Tongue (tissue), 2 donors: ENCODE results near the gene ADM2. TPM values are rescaled to one million over a fixed set of nuclear protein-coding genes. Genes with fewer than 3 reads are reported as not detected.

Source experiments
- DNase-seq: peaks from one replicate; pipeline ENCODE4 v3.0.0-alpha.2; 2015
- total RNA-seq: library from RNA; depleted of rRNA; stranded (reverse); fragments of >200 nt; gene quantifications from one replicate; pipeline ENCODE4 v1.2.3, GENCODE V29; 2014

Gene ADM2
- total RNA-seq, 1 donor from 2014 or later = 0.92 TPM

- no peak for DNase-seq
Observed at GRCh38 chr22:50485221-50486131, 4.1 kb downstream of the ADM2 start.

GRCh38 chr22:50486561-50487289 is 5.4 kb downstream of the ADM2 start, which contains the start of gene MIOX:
Gene MIOX, plus strand, starts transcription at chr22:50486859. Its CDS starts 39 bp downstream, at chr22:50486898.
- DNase-seq = no peak

GRCh38 chr22:50487290-50488005 is 6.1 kb downstream of the ADM2 start:
- no peak for DNase-seq

GRCh38 chr22:50488006-50488677 is 6.8 kb downstream of the ADM2 start:
- DNase-seq = no peak

- DNase-seq = no peak
Observed at GRCh38 chr22:50488886-50489285, 7.5 kb downstream of the ADM2 start.

GRCh38 chr22:50489363-50490243 is 8.3 kb downstream of the ADM2 start:
- DNase-seq = no peak

DNA sequence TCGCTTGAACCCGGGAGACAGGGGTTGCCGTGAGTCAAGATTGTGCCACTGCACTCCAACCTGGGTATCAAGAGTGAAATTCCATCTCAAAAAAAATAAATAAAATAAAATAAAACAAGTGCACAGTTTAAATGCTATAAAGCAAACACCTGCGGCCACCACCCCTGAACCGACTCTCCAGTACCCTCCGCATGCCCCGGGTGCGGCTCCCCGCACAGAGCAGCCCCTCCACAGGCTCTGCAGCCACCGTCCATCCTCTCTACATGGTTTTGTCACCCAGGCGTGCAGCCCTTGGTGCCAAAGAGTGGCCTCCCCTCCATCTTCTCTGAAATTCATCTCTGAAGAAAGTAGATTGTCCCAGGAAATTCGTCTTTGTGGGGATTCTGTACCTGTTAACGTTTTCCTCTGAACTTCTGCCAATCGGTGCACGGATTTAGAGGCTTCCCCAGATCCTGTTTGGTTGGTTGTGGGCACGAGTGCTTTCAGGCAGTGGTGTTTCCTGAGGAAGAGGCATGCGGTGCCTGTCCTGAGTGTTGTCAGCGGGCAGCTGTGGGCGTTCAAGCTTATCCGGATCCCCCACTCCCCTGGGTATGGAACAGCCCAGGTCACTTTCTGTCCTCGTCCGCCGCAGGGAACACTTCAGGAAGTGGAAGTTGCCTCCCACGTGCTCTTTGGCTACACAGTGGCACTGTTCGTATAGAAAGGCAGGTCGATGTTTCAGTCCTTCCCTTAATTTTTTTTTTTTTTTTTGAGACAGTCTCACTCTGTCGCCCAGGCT is 9.4 kb downstream of the ADM2 start:
- no peak for DNase-seq

- DNase-seq = no peak
Observed at GRCh38 chr22:50497093-50497492, 15.8 kb downstream of the ADM2 start.

DNA sequence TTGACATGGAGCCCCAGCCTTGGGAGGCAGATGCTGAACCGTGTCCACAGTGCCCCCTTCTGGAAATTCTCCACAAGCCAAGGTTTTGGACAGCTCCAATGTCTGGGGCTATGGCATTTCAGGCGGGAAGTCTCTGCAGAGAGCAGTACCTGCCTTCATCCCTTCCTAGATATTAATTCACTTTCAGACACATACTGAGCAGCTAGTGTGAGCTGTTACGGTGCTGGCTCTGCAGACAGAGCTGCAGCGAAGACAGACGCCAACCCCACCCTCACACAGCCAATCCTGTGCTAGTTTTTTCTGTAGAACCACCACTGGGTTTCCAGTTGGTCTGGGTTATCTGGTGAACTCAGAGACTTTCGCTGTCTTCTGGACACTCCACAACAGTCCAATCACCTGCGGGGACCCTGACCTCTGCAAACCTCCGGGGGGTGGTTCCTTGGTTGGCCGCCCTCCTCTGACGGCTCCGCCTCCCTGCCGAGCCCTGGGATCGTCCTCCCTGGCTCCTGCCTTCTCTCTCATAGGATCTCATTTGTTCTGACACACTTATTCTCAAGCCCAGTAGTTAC is 17.1 kb downstream of the ADM2 start:
- DNase-seq = peak; percentile 73

GRCh38 chr22:50500452-50500851 is 19.1 kb downstream of the ADM2 start:
- DNase-seq = no peak

DNA sequence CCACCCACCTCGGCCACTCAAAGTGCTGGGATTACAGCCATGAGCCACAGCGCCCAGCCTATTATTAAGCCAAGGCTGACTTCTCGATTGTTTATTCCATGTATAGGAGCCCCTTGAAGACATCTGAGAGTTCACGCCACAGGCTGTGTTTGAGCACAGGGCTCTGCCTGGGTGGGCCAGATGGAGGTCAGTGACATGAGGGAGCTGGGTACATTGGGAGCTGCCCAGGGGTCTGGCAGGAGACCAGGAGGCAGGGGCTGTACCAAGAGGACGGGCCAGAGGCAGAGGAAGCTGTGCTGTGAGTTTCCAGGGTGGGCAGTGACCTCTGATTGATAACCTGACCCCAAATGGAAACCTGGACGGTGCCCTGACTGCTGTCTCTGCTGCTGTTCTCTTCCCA is 20.8 kb downstream of the ADM2 start:
- DNase-seq = no peak

- DNase-seq = no peak
Observed at GRCh38 chr22:50502628-50503474, 21.5 kb downstream of the ADM2 start.

- no peak for DNase-seq
Observed at GRCh38 chr22:50503475-50504145, 22.3 kb downstream of the ADM2 start.

GRCh38 chr22:50504369-50505211 is 23.2 kb downstream of the ADM2 start:
- no peak for DNase-seq

GRCh38 chr22:50505276-50505775 is 24.0 kb downstream of the ADM2 start:
- DNase-seq = no peak

GRCh38 chr22:50505776-50506610 is 24.6 kb downstream of the ADM2 start:
- no peak for DNase-seq
